ENCODE results near the gene KCNF1.

DNA sequence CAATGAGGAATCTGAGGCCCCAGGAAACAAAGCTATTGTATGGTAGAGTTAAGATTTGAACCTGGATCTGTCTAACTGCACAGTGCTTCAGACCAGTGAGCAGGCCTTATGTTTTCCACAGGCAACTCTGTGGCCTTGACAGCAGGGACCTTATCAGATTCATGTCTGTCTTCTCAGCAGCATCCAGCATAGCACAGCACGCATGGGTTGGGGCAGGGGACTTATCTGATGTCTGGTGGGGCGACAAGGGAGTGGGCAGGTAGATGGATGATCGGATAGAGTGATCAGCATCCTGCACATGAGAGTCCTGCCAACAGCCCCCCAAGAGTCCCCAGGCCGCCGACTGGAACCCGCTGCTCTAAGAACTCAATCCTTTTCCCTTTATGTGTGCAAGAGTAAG is 28.7 kb upstream of the KCNF1 start:
- TF ChIP-seq, protein P1, sequence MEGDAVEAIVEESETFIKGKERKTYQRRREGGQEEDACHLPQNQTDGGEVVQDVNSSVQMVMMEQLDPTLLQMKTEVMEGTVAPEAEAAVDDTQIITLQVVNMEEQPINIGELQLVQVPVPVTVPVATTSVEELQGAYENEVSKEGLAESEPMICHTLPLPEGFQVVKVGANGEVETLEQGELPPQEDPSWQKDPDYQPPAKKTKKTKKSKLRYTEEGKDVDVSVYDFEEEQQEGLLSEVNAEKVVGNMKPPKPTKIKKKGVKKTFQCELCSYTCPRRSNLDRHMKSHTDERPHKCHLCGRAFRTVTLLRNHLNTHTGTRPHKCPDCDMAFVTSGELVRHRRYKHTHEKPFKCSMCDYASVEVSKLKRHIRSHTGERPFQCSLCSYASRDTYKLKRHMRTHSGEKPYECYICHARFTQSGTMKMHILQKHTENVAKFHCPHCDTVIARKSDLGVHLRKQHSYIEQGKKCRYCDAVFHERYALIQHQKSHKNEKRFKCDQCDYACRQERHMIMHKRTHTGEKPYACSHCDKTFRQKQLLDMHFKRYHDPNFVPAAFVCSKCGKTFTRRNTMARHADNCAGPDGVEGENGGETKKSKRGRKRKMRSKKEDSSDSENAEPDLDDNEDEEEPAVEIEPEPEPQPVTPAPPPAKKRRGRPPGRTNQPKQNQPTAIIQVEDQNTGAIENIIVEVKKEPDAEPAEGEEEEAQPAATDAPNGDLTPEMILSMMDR (IDR thresholded peaks at IDR 0.05), result no peak
- no peak for TF ChIP-seq POLR2A (IDR thresholded peaks at IDR 0.05)
